Mesenteric fat pad (tissue), 1 donor: ENCODE results near the gene LRRC45. TPM values are rescaled to one million over a fixed set of nuclear protein-coding genes. Genes with fewer than 3 reads are reported as not detected.
"Not testable (repeated sequence)": the region's sequence is repeated elsewhere in the genome, so short reads cannot be mapped to it uniquely, and the experiment has no call there.

Experiments
- DNase-seq: peaks from one replicate; pipeline ENCODE4 v3.0.0-alpha.2; 2020; ENCODE audit warnings: low spot score
- total RNA-seq: library from RNA; stranded (reverse); fragmentation: NEBNext Ultra II Directional; extraction: Animal tissue kit (Norgen Biotek cat#: 25700); gene quantifications from one replicate; pipeline ENCODE4 v1.2.1, GENCODE V29; 2021
- donor health status: DM: yes; HTN: yes; CAD: no.

LRRC45 gene
- total RNA-seq, 1 donor from 2014 or later, result 7.0 TPM

GRCh38 chr17:82033359-82034085 is 10.4 kb downstream of the LRRC45 start:
- DNase-seq, result no peak

- no peak for DNase-seq
Observed at GRCh38 chr17:82034371-82035011, 11.4 kb downstream of the LRRC45 start.

- no peak for DNase-seq
Observed at GRCh38 chr17:82035488-82035887, 12.4 kb downstream of the LRRC45 start.

- DNase-seq, result no peak
Observed at GRCh38 chr17:82035956-82036633, 13.0 kb downstream of the LRRC45 start.

GRCh38 chr17:82036634-82037091 is 13.6 kb downstream of the LRRC45 start:
- no peak for DNase-seq

- peak; percentile 98 for DNase-seq
Observed at GRCh38 chr17:82037092-82037888, 14.2 kb downstream of the LRRC45 start, which contains the start of gene DCXR. DCXR (minus strand) TSS chr17:82037697; CDS start chr17:82037682, 15 bp downstream.

GRCh38 chr17:82037889-82038195 is 14.7 kb downstream of the LRRC45 start:
- DNase-seq, result no peak

- DNase-seq, result not testable (repeated sequence)
Observed at GRCh38 chr17:82038796-82039409, 15.8 kb downstream of the LRRC45 start.

- no peak for DNase-seq
Observed at GRCh38 chr17:82039695-82040299, 16.7 kb downstream of the LRRC45 start.

GRCh38 chr17:82041144-82041814 is 18.2 kb downstream of the LRRC45 start:
- no peak for DNase-seq

GRCh38 chr17:82042649-82043048 is 19.5 kb downstream of the LRRC45 start:
- no peak for DNase-seq

GRCh38 chr17:82043507-82043906 is 20.4 kb downstream of the LRRC45 start:
- DNase-seq, result no peak

- no peak for DNase-seq
Observed at GRCh38 chr17:82045936-82046484, 22.9 kb downstream of the LRRC45 start.

GRCh38 chr17:82046903-82047302 is 23.8 kb downstream of the LRRC45 start:
- DNase-seq, result no peak

GRCh38 chr17:82047379-82047778 is 24.3 kb downstream of the LRRC45 start:
- no peak for DNase-seq

- no peak for DNase-seq
Observed at GRCh38 chr17:82047914-82048570, 24.9 kb downstream of the LRRC45 start.

GRCh38 chr17:82048571-82048971 is 25.5 kb downstream of the LRRC45 start:
- DNase-seq, result no peak

- no peak for DNase-seq
Observed at GRCh38 chr17:82049106-82049505, 26.0 kb downstream of the LRRC45 start.

- no peak for DNase-seq
Observed at GRCh38 chr17:82049521-82049971, 26.4 kb downstream of the LRRC45 start.
